ENCODE measurements around the gene UTP11.

GRCh38 chr1:38029081-38029681 is 16.6 kb downstream of the UTP11 start:
- TF ChIP-seq POLR2A (IDR thresholded peaks at IDR 0.05; ENCODE audit: low read depth, low read length) (no peak), TAF1 (IDR thresholded peaks at IDR 0.05; ENCODE audit: borderline replicate concordance, low read depth, low read length) (no peak), POLR2AphosphoS5 (IDR thresholded peaks at IDR 0.05; ENCODE audit: low read depth, low read length) (no peak)

All from GM12892 (cell line).